HepG2 (cell line): Measurements from ENCODE around the gene SLC25A22. TPM values are rescaled to one million over a fixed set of nuclear protein-coding genes. Genes with fewer than 3 reads are reported as not detected.

Experiments used
- ARNTL ChIP-seq: sonication (generic); formaldehyde crosslinking; IDR thresholded peaks from 2 replicates; pipeline ENCODE4 v1.4.0; 2020; ENCODE audit warnings: mild to moderate bottlenecking, missing genetic modification reagents
- ATF1 ChIP-seq: IDR thresholded peaks from 2 replicates; pipeline ENCODE4 v1.6.1; 2016; ENCODE audit warnings: mild to moderate bottlenecking, control low read depth
- CHCHD3 ChIP-seq: sonication (generic); formaldehyde crosslinking; IDR thresholded peaks from 2 replicates; pipeline ENCODE4 v1.8.0; 2022; ENCODE audit warnings: mild to moderate bottlenecking, missing genetic modification reagents, moderate library complexity
- KDM4B ChIP-seq: sonication (generic); formaldehyde crosslinking; IDR thresholded peaks from 2 replicates; pipeline ENCODE4 v1.4.0; 2020; ENCODE audit warnings: missing genetic modification reagents
- KMT2B ChIP-seq: IDR thresholded peaks from 2 replicates; pipeline ENCODE4 v1.6.1; 2016; ENCODE audit warnings: missing genetic modification reagents, missing compliant biosample characterization
- MBD4 ChIP-seq: IDR thresholded peaks from 2 replicates; pipeline ENCODE4 v1.6.1; 2012; ENCODE audit warnings: low read length, inconsistent platforms, borderline replicate concordance
- MYNN ChIP-seq: sonication (generic); formaldehyde crosslinking; IDR thresholded peaks from 2 replicates; pipeline ENCODE4 v1.4.0; 2020; ENCODE audit warnings: mild to moderate bottlenecking, low read depth, missing genetic modification reagents
- ZNF431 ChIP-seq: sonication (generic); formaldehyde crosslinking; IDR thresholded peaks from 2 replicates; pipeline ENCODE4 v1.9.0; 2022; ENCODE audit warnings: missing genetic modification reagents, low read depth, mild to moderate bottlenecking, borderline replicate concordance
- ZNF670 ChIP-seq: sonication (generic); formaldehyde crosslinking; IDR thresholded peaks from 2 replicates; pipeline ENCODE4 v1.8.0; 2022; ENCODE audit warnings: mild to moderate bottlenecking, missing genetic modification reagents, borderline replicate concordance
- ZNF672 ChIP-seq: sonication (generic); formaldehyde crosslinking; IDR thresholded peaks from 2 replicates; pipeline ENCODE4 v1.8.1; 2022; ENCODE audit warnings: missing genetic modification reagents
- polyA plus RNA-seq, 8 experiments: library from polyadenylated mRNA; depleted of rRNA in 3 of 8; stranded (reverse) in 7 of 8; unstranded in 1 of 8; fragments of >200 nt; fragmentation: Illumina TruSeq in 4 of 8; extraction: Trizol in 4 of 8; gene quantifications; 2 replicates each; pipeline versions ENCODE4 v1.2.1 to v1.2.3, GENCODE V29; 2011 to 2016; ENCODE audit warnings: low read depth in 4 of 8, missing spikeins in 1 of 8, mixed read lengths in 1 of 8; ENCODE audit not compliant: insufficient read depth in 1 of 8
- total RNA-seq, 5 experiments: library from RNA; depleted of rRNA; stranded (reverse); fragments of >200 nt; fragmentation: Illumina TruSeq; extraction: Trizol; gene quantifications; 2 replicates each; pipeline ENCODE4 v1.2.3, GENCODE V29; 2016; ENCODE audit warnings: low read depth in 1 of 5
- TF ChIP-seq, protein P1 (sequence below), 2 experiments: sonication (generic) in 1 of 2; formaldehyde crosslinking in 1 of 2; IDR thresholded peaks; 2 replicates each; pipeline versions ENCODE4 v1.6.1 to v1.9.0; 2014 to 2022; ENCODE audit warnings: antibody characterized with exemption in 1 of 2, borderline replicate concordance in 1 of 2, inconsistent platforms in 1 of 2, low read depth in 1 of 2, missing genetic modification reagents in 1 of 2
- TF ChIP-seq, protein P2 (sequence below): IDR thresholded peaks from 2 replicates; pipeline ENCODE4 v1.6.1; 2016; ENCODE audit warnings: low read depth, control low read depth
- TF ChIP-seq, protein P3 (sequence below): sonication (generic); formaldehyde crosslinking; IDR thresholded peaks from 2 replicates; pipeline ENCODE4 v1.5.0; 2020; ENCODE audit warnings: missing genetic modification reagents, mild to moderate bottlenecking, borderline replicate concordance
- TF ChIP-seq, protein P4 (sequence below): sonication (generic); formaldehyde crosslinking; IDR thresholded peaks from 2 replicates; pipeline ENCODE4 v1.4.0; 2020; ENCODE audit warnings: missing genetic modification reagents, borderline replicate concordance
- TF ChIP-seq, protein P5 (sequence below): sonication (generic); formaldehyde crosslinking; IDR thresholded peaks from 2 replicates; pipeline ENCODE4 v1.8.1; 2022; ENCODE audit warnings: mild to moderate bottlenecking, missing genetic modification reagents
- TF ChIP-seq, protein P6 (sequence below): sonication (generic); formaldehyde crosslinking; IDR thresholded peaks from 2 replicates; pipeline ENCODE4 v1.4.0; 2020; ENCODE audit warnings: missing genetic modification reagents, low read depth, mild to moderate bottlenecking, borderline replicate concordance

Gene SLC25A22
- total and polyA plus RNA-seq, 2 of the 13 experiments (the other 11 are each of a cell fraction or from before 2014, with no cell fraction given) = 12.4 to 19.2 TPM

DNA sequence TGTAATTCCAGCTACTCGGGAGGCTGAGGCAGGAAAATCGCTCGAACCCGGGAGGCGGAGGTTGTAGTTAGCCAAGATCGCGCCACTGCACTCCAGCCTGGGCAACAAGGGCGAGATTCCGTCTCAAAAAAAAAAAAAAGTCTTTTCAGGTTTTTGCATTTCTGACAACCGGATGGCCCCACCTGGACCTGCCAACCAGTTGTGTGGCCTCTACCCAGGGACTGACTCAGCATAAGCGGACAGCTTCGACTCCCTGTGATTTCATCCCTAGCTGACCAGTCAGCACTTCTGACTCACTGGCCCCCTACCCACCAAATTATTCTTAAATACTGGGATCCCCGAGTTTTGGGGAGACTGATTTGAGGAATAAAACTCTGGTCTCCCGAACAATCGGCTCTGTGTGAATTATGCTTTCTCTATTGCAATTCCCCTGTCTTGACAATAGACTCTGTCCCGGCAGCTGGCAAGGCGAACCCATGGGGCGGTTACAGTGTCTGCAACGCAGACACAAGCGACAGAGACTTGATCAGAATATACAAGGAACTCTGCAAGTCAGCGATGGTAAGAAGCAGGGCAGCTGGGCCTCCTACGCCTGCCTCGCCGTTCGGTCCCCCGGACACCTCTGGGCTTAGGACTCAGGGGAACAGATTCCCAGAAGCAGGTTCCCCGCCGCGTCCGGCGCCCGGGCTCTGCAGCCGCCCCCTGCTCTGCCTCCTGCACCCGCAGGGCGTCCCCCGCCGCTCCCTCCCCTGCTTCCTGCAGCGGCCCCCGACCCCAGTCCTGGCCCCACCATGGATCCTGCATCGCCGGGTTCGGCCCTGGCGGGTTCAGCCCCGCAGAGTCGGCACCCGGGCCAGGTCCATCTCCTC lies 51.6 kb downstream of the SLC25A22 start (continued):
- TF ChIP-seq, protein P1, sequence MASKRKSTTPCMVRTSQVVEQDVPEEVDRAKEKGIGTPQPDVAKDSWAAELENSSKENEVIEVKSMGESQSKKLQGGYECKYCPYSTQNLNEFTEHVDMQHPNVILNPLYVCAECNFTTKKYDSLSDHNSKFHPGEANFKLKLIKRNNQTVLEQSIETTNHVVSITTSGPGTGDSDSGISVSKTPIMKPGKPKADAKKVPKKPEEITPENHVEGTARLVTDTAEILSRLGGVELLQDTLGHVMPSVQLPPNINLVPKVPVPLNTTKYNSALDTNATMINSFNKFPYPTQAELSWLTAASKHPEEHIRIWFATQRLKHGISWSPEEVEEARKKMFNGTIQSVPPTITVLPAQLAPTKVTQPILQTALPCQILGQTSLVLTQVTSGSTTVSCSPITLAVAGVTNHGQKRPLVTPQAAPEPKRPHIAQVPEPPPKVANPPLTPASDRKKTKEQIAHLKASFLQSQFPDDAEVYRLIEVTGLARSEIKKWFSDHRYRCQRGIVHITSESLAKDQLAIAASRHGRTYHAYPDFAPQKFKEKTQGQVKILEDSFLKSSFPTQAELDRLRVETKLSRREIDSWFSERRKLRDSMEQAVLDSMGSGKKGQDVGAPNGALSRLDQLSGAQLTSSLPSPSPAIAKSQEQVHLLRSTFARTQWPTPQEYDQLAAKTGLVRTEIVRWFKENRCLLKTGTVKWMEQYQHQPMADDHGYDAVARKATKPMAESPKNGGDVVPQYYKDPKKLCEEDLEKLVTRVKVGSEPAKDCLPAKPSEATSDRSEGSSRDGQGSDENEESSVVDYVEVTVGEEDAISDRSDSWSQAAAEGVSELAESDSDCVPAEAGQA (IDR thresholded peaks at IDR 0.05; ENCODE audit: low read depth) = no peak
- TF ChIP-seq, protein P1 (CRISPR knock-in tag; IDR thresholded peaks at IDR 0.05; ENCODE audit: borderline replicate concordance) = peak; percentile 35; the same call in 1 of the 2 replicates
- TF ChIP-seq, protein P2, sequence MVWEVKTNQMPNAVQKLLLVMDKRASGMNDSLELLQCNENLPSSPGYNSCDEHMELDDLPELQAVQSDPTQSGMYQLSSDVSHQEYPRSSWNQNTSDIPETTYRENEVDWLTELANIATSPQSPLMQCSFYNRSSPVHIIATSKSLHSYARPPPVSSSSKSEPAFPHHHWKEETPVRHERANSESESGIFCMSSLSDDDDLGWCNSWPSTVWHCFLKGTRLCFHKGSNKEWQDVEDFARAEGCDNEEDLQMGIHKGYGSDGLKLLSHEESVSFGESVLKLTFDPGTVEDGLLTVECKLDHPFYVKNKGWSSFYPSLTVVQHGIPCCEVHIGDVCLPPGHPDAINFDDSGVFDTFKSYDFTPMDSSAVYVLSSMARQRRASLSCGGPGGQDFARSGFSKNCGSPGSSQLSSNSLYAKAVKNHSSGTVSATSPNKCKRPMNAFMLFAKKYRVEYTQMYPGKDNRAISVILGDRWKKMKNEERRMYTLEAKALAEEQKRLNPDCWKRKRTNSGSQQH = no peak
- no peak for TF ChIP-seq ZNF431 (CRISPR knock-in tag)
- TF ChIP-seq, protein P3, sequence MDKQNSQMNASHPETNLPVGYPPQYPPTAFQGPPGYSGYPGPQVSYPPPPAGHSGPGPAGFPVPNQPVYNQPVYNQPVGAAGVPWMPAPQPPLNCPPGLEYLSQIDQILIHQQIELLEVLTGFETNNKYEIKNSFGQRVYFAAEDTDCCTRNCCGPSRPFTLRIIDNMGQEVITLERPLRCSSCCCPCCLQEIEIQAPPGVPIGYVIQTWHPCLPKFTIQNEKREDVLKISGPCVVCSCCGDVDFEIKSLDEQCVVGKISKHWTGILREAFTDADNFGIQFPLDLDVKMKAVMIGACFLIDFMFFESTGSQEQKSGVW (CRISPR knock-in tag) = no peak
- no peak; the same call in 1 of the 2 replicates for TF ChIP-seq ARNTL (CRISPR knock-in tag)
- TF ChIP-seq, protein P4, sequence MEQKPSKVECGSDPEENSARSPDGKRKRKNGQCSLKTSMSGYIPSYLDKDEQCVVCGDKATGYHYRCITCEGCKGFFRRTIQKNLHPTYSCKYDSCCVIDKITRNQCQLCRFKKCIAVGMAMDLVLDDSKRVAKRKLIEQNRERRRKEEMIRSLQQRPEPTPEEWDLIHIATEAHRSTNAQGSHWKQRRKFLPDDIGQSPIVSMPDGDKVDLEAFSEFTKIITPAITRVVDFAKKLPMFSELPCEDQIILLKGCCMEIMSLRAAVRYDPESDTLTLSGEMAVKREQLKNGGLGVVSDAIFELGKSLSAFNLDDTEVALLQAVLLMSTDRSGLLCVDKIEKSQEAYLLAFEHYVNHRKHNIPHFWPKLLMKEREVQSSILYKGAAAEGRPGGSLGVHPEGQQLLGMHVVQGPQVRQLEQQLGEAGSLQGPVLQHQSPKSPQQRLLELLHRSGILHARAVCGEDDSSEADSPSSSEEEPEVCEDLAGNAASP (CRISPR knock-in tag) = no peak
- TF ChIP-seq, protein P5, sequence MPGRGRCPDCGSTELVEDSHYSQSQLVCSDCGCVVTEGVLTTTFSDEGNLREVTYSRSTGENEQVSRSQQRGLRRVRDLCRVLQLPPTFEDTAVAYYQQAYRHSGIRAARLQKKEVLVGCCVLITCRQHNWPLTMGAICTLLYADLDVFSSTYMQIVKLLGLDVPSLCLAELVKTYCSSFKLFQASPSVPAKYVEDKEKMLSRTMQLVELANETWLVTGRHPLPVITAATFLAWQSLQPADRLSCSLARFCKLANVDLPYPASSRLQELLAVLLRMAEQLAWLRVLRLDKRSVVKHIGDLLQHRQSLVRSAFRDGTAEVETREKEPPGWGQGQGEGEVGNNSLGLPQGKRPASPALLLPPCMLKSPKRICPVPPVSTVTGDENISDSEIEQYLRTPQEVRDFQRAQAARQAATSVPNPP (CRISPR knock-in tag) = no peak
- TF ChIP-seq KDM4B (CRISPR knock-in tag) = no peak
- no peak for TF ChIP-seq MBD4
- no peak for TF ChIP-seq ZNF672 (CRISPR knock-in tag)
- no peak for TF ChIP-seq ATF1 (CRISPR knock-in tag)
- no peak for TF ChIP-seq MYNN (CRISPR knock-in tag)
- TF ChIP-seq, protein P6, sequence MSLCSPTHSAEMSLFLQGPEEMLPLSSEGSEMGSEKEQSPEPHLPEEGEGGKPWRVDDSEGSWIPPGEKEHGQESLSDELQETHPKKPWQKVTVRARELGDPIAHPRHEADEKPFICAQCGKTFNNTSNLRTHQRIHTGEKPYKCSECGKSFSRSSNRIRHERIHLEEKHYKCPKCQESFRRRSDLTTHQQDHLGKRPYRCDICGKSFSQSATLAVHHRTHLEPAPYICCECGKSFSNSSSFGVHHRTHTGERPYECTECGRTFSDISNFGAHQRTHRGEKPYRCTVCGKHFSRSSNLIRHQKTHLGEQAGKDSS = peak; percentile 70; the same call in 1 of the 2 replicates
- peak; percentile 26; the same call in 1 of the 2 replicates for TF ChIP-seq ZNF670 (CRISPR knock-in tag)
- no peak; the same call in 1 of the 2 replicates for TF ChIP-seq CHCHD3 (CRISPR knock-in tag)
- no peak for TF ChIP-seq KMT2B (CRISPR knock-in tag)
